ENCODE results near the gene MYH9.
A peak's percentile ranks its signal among the peaks of the same experiment; 100 is the strongest.

The MYH9 gene

DNA sequence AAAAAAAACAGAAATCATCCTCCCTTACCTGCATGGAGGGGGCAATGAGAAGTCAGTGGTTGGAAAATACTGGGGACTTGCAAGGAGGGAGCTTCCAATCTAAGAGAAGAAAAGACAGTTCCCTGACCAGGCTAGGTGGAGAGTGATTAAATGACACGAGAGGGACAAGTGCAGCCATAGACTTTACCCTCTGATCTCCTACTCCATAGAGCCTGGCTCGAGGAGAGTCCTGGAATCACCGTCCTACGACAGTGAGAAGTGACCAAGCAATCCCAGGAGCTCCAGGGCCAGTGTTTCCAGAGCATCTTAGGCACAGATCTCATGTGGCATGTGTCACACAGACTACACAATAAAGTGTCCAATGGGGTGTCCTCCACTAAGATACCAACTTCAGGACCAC, 25.7 kb downstream of the MYH9 start:
- Mint-ChIP-seq H3K4me3 (peak overlapping the region; percentile 36), H3K36me3 (ENCODE audit: low read depth) (peaks cover 53% of the 10 kb centered on the region), H3K9me3 (no peaks in the 10 kb centered on the region), H3K4me1 (ENCODE audit: low read depth) (peaks cover 72% of the 10 kb centered on the region), H3K27ac (peak overlapping the region; percentile 86), H3K27me3 (ENCODE audit: low read depth) (no peaks in the 10 kb centered on the region)
- DNase-seq (ENCODE audit: low spot score): no peak

DNA sequence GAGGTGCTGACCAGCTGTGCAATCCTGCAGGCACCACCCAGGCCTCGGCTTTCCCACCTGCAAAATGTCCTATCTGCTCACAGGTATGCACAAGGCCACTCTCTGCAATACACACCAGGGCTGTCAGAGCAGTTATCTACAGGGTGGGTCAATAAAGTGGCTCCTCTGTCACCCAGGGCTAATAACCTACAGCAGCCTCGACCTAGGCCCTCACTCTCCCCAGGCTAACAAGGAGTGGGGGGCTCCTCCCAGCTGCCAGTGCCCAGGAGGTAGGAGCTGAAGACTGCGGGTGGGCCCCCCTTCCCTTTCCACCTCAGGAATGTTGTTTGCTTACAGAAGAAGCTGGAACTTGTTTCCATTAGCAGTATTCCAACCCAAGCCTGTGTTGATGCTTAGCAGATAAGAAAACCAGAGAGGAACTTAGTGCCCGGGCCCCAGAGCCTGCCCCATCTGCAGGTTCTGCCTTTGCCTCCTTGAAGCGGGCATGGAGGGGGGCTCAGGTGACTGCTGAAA, 26.8 kb downstream of the MYH9 start:
- no peaks in the 10 kb centered on the region for H3K27me3 Mint-ChIP-seq (ENCODE audit: low read depth)
- DNase-seq (ENCODE audit: low spot score): no peak
- peaks cover 71% of the 10 kb centered on the region for H3K4me1 Mint-ChIP-seq (ENCODE audit: low read depth)
- H3K4me3 Mint-ChIP-seq: no peak overlapping the region
- peaks cover 51% of the 10 kb centered on the region for H3K36me3 Mint-ChIP-seq (ENCODE audit: low read depth)
- H3K9me3 Mint-ChIP-seq: no peaks in the 10 kb centered on the region
- peak overlapping the region; percentile 26 for H3K27ac Mint-ChIP-seq

DNA sequence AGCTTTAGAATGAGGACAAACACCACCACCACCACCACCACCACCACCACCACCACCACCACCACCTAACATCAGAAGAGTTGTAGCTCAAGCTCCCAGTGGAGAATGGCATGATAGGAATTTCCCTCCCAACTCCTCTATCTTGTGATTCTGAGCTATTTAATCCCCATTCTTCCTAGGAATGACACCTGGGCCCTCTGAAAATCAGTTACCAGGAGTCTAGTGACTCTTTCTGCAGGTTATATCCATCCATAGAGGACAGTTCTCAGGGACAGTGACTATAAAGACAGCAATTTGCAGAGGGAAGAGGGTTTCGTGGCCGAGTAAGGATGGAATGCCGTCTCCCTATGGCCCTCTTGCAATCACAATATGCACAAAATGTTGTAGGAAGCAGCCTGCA, 27.8 kb downstream of the MYH9 start:
- H3K4me3 Mint-ChIP-seq: peak overlapping the region; percentile 10
- no peak for DNase-seq (ENCODE audit: low spot score)
- no peaks in the 10 kb centered on the region for H3K9me3 Mint-ChIP-seq
- no peaks in the 10 kb centered on the region for H3K27me3 Mint-ChIP-seq (ENCODE audit: low read depth)
- H3K4me1 Mint-ChIP-seq (ENCODE audit: low read depth): peaks cover 78% of the 10 kb centered on the region
- peaks cover 54% of the 10 kb centered on the region for H3K36me3 Mint-ChIP-seq (ENCODE audit: low read depth)
- peak overlapping the region; percentile 28 for H3K27ac Mint-ChIP-seq

DNA sequence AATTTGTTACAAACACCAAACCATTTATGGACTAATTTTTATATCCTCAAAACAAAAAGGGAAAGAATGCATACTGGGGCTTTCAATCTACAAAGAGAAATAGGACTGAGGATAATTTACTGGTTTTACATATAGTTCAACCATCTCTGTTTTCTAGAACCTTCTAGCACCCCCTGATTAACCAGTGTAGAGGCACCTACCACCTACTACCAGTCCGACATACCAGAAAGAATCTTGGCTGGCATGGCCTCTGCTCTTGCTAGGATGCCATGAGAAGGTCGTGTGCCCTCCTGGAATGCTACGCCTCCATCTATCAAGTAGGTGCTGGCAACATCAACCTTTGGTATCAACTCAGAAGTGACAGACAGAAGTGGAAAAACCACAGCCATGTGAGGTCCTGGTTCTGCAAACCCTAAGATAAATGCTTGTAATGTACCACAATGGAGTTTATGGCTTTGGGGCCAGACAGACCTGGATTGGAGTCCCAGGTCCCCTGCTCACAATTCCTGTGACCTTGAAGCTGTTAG, 28.2 kb downstream of the MYH9 start:
- Mint-ChIP-seq H3K9me3 (no peaks in the 10 kb centered on the region), H3K27me3 (ENCODE audit: low read depth) (no peaks in the 10 kb centered on the region), H3K4me3 (peak overlapping the region; percentile 10), H3K27ac (peak overlapping the region; percentile 55), H3K36me3 (ENCODE audit: low read depth) (peaks cover 53% of the 10 kb centered on the region), H3K4me1 (ENCODE audit: low read depth) (peaks cover 77% of the 10 kb centered on the region)
- DNase-seq (ENCODE audit: low spot score): no peak

DNA sequence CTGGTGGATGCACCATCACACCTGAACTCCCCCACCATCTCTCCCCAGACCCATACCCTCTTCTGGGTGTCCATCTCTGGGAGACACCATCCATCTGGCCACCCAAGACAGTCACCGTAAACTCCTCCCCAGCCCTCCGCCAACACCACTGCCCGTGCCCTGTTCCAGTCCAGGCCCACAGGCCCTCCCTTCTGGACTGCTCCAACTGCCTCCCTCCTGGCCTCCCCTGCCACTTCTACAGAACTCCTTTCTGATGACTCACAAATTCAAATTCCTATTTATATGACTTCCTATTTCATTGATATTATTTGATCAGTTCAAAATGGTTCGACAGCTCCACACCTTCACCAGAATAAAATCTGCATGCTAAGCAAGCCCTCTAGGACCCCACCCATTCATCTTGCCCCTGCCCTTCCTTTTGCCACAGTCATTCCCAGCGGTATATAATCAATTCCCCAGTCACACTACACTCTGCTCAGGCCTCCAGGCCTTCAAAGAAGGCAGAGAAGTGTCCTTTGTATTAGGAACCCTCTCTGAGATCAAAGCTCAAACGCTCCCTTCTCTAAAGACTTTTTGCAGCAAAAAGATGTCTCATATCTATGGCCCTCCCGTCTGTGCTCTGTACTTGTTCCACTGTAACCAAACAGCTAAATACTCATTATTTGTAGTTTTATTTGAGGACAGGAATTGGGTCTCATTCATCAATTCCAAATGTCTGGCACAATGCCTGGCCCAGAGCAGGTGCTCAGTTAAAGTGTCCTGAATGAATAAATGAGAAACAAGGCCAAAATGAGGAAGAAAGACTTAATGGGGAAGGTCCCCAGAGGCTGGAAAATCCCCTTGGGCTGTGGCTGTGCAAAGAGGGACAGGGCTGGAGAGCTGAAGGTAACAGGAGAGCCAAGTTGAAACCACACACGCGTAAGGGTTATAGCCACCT, 29.0 kb downstream of the MYH9 start:
- DNase-seq (ENCODE audit: low spot score): no peak
- H3K27me3 Mint-ChIP-seq (ENCODE audit: low read depth): no peaks in the 10 kb centered on the region
- peak overlapping the region; percentile 44 for H3K4me3 Mint-ChIP-seq
- H3K4me1 Mint-ChIP-seq (ENCODE audit: low read depth): peaks cover 73% of the 10 kb centered on the region
- peaks cover 51% of the 10 kb centered on the region for H3K36me3 Mint-ChIP-seq (ENCODE audit: low read depth)
- H3K27ac Mint-ChIP-seq: peak overlapping the region; percentile 75
- H3K9me3 Mint-ChIP-seq: no peaks in the 10 kb centered on the region

DNA sequence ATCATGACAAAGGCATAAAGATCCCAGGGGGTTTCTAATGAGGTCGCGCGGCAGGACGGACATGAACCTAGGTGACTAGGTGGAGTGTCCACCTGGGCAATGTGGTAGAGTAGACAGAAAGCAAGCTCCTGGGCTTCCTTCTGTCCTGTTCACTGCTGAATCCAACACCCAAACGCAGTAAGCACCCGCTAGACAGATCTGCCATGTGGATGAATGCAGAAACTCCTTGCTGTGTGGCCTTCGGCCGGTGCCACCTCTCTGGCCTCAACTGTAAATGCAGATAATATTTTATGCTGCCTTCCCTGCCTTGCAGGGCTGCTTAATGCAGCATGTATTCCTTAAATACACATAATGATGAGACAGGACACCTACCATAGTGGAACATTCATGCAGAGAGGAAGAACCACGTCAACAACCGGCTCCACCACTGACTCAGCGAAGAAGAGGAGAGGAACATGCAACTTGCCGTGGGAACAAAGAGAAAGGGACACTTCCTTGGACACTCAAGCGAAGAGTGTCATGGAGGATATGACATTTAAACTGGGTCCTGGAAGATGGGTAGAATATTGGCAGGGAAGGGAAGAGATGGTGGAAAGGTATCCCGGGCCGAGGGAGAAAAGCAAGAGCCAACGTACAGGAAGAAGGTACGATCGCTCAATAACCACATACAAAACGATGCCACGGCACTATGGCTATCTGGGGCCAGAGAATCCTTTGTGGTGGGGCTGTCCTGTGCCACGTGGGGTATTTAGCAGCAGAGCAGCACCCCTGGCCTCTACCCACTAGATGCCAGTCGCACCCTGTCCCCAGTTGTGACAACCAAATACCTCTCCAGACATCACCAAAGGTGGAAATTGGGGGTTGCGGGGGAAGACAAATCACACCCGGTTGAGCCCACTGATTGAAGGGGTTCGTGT, 30.8 kb downstream of the MYH9 start:
- Mint-ChIP-seq H3K4me3 (peak overlapping the region; percentile 71), H3K36me3 (ENCODE audit: low read depth) (peaks cover 45% of the 10 kb centered on the region), H3K27ac (peak overlapping the region; percentile 81), H3K9me3 (no peaks in the 10 kb centered on the region), H3K27me3 (ENCODE audit: low read depth) (no peaks in the 10 kb centered on the region), H3K4me1 (ENCODE audit: low read depth) (peaks cover 69% of the 10 kb centered on the region)
- DNase-seq (ENCODE audit: low spot score): peak; percentile 53

DNA sequence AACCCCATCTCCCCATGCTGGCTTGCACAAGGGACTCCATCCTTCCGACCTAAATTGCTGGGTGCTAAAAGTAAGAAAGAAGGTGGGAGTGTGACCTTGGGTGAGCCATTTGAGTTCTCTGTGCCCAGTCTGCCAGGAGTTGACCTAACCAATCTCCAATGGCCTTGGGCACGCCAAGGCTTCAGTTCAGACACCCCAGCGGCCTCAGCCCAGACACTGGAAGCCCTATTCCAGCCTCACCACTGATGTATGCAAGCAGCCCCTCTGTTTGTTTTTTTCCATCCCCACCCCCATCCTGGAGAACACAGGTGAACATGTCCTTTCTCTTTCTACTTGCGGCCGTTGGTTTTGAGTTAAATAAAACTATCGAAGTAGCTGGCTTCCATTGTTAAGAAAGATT, 31.9 kb downstream of the MYH9 start:
- Mint-ChIP-seq H3K4me3 (peak overlapping the region; percentile 52), H3K9me3 (no peaks in the 10 kb centered on the region), H3K4me1 (ENCODE audit: low read depth) (peaks cover 69% of the 10 kb centered on the region), H3K27ac (peak overlapping the region; percentile 55), H3K27me3 (ENCODE audit: low read depth) (no peaks in the 10 kb centered on the region), H3K36me3 (ENCODE audit: low read depth) (peaks cover 38% of the 10 kb centered on the region)
- DNase-seq (ENCODE audit: low spot score): no peak

DNA sequence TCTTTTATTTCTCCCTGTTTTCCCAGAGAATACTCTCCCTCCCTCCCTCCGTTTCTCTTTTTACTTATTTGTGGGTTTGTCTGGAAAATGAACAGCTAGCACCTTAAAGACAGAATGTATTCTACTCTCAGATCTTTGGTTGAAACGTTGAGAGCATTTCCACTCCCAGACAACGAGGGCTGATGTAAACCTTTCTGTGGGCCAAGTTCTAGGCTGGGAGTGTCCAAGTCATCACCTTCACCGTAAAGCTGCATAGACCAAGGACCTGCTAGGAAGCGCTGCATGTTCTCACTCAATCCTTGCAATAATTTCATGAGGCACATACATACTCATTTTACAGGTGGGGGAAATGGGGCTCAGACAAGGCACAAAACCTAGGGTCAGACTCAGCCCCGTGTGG, 32.4 kb downstream of the MYH9 start:
- H3K36me3 Mint-ChIP-seq (ENCODE audit: low read depth): peaks cover 36% of the 10 kb centered on the region
- H3K27me3 Mint-ChIP-seq (ENCODE audit: low read depth): no peaks in the 10 kb centered on the region
- peak overlapping the region; percentile 52 for H3K4me3 Mint-ChIP-seq
- H3K4me1 Mint-ChIP-seq (ENCODE audit: low read depth): peaks cover 73% of the 10 kb centered on the region
- H3K27ac Mint-ChIP-seq: peak overlapping the region; percentile 55
- no peaks in the 10 kb centered on the region for H3K9me3 Mint-ChIP-seq
- no peak for DNase-seq (ENCODE audit: low spot score)

DNA sequence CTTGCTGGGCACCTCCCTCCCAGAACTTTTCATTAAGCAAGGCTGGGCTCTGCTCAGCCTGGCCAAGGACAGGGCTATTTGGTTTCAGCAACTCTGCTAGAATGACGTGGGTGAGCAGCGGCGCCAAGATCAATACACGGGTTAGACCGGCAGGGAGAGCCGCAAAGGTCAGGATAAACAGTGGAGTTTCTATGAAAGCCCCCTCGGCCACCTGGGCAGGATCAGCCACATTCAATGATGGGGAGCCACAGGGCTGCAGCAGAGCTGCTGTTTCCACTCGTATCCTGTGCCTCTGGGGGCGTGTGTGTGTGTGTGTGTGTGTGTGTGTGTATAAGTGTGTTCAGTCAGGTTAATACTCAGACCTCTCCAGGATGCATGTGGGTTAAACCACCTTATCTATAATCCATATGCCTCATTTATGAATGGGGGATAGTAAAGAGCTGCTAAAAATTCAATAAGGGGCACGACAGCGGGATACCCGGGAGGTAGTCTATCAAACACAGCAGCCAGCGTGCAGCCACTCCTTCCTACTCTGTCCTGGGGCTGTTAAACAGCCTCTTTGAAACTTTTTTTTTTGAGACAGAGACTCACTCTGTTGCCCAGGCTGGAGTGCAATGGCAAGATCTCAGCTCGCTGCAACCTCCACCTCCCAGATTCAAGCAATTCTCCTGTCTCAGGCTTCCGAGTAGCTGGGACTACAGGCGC, 34.8 kb downstream of the MYH9 start:
- Mint-ChIP-seq H3K27me3 (ENCODE audit: low read depth) (no peaks in the 10 kb centered on the region), H3K4me1 (ENCODE audit: low read depth) (peaks cover 66% of the 10 kb centered on the region), H3K27ac (peak overlapping the region; percentile 75), H3K36me3 (ENCODE audit: low read depth) (peaks cover 38% of the 10 kb centered on the region), H3K4me3 (peak overlapping the region; percentile 37), H3K9me3 (no peaks in the 10 kb centered on the region)
- peak; percentile 60 for DNase-seq (ENCODE audit: low spot score)

DNA sequence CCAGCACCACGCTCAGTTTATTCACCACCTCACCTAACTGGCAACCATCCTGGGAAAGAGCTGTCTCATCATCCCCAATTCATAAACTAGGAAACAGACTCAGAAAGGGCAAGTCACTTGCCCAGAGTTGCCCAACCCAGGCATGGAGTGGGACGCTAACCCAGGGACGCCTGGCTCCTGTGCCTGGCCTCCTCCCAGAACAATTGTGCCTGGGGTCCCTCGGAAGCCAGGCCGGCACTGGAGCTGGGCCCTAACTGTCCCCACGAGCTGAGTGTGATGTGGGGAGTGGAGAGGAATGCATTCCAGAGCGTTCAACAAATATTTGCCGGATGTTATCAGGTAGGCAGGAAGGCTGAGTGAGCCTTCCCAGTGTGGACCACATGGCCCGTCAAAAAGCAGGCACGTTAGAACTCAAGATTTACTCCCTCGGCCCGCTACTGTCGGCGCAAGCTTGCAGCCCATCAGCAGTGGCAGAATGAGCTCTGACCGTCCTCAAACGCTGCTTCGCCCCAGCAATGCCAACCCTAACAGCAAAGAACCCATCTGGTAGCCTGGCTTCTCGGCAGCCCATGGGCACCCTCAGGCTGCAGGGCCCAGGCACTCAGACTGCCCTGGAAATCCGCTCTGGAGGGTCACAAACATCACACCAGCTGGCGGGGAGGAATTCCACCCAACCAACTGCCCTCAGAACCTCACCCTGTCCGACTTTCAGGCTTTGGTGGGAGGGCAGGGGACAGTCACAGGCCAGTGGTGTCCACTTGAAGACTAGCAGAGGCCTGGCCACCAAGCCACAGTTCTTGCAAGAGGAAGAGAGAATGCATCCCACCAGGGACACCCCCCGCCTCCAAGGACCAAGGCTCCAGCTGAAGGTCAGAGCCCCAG, 35.6 kb downstream of the MYH9 start:
- peak overlapping the region; percentile 75 for H3K27ac Mint-ChIP-seq
- peak overlapping the region; percentile 37 for H3K4me3 Mint-ChIP-seq
- DNase-seq (ENCODE audit: low spot score): no peak
- H3K36me3 Mint-ChIP-seq (ENCODE audit: low read depth): peaks cover 42% of the 10 kb centered on the region
- H3K27me3 Mint-ChIP-seq (ENCODE audit: low read depth): no peaks in the 10 kb centered on the region
- H3K9me3 Mint-ChIP-seq: no peaks in the 10 kb centered on the region
- peaks cover 65% of the 10 kb centered on the region for H3K4me1 Mint-ChIP-seq (ENCODE audit: low read depth)

DNA sequence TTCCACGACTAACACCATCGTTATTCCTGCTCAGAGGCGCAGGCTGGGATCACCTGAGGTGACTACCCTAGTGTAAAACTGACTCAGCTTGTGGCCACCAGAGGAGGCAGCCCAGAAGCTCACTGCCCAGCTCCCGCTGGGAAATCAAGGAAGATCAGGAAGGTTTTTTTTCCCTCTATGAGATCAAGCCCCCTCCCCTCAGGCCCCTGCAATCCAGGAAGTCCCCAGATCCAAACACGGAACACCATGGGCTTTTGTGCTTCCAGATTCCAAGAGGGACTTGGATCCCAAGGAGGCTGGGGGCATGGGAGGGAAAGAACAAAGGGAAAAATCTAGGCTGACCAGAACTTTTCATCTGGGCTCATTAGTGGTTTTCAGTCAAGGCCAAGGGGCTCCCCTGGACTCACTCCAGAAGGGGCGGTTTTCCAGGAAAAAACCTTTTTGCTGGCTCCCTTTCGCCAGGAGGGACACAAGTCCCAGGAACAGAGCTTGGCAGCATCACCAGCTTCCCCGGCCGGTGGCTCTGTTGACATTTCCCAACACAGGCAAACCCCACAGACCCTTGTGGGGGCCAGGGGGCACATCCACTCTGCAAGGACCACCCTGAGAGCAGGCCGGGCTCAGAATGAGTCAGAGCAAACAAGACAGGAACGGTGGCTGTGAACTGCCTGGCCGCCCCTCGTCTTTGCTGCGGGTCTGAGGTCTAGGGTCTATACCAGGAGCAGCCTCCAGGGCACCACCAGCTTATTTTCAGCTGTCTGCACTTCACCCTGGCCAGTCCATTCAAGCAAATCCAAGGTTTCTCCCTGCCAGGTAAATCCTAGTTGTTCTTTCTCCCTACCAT, 36.8 kb downstream of the MYH9 start:
- Mint-ChIP-seq H3K4me3 (no peak overlapping the region), H3K4me1 (ENCODE audit: low read depth) (peaks cover 57% of the 10 kb centered on the region), H3K9me3 (no peaks in the 10 kb centered on the region), H3K36me3 (ENCODE audit: low read depth) (peaks cover 39% of the 10 kb centered on the region), H3K27me3 (ENCODE audit: low read depth) (no peaks in the 10 kb centered on the region), H3K27ac (peak overlapping the region; percentile 74)
- no peak for DNase-seq (ENCODE audit: low spot score)

DNA sequence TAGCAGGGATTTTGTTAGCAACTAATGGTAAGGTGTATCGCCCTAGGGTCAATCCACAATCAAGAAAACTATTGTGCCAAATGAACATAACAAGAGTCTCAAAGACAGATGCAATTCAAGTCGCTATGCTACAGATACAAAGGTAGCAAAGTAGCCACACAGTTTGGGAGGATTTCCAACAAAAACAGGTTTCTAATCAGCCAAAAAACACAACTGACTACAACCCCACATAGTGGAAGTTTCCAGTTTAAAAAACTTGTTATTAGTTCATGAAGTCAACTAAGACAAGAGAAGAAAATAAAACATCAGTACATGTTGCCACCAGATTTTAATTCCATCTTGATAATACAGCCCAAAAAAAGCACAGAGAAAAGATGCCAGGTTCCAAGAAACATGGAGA, 38.0 kb downstream of the MYH9 start:
- Mint-ChIP-seq H3K27ac (no peak overlapping the region), H3K4me1 (ENCODE audit: low read depth) (peaks cover 45% of the 10 kb centered on the region), H3K36me3 (ENCODE audit: low read depth) (peaks cover 39% of the 10 kb centered on the region), H3K4me3 (no peak overlapping the region), H3K27me3 (ENCODE audit: low read depth) (no peaks in the 10 kb centered on the region), H3K9me3 (no peaks in the 10 kb centered on the region)
- DNase-seq (ENCODE audit: low spot score): no peak

All from T-helper 2 cell treated with Interferon-gamma antibody and Interleukin-4, amounts not matched to agents 5 μg/mL and 100 μg/mL, for 36 hours (primary cell).